GM18505 (cell line): ENCODE data around the gene PRSS21.

Experiments
- ATAC-seq: cut with Tn5 transposase; IDR thresholded peaks from one replicate; pipeline ENCODE4 v1.9.1; 2021; ENCODE audit not compliant: unreplicated experiment
- POLR2A ChIP-seq: IDR thresholded peaks from 4 replicates; pipeline ENCODE4 v1.6.1; 2011; ENCODE audit warnings: borderline replicate concordance; ENCODE audit not compliant: insufficient read depth, insufficient read length; ENCODE audit errors: extremely low read depth

Gene PRSS21

DNA sequence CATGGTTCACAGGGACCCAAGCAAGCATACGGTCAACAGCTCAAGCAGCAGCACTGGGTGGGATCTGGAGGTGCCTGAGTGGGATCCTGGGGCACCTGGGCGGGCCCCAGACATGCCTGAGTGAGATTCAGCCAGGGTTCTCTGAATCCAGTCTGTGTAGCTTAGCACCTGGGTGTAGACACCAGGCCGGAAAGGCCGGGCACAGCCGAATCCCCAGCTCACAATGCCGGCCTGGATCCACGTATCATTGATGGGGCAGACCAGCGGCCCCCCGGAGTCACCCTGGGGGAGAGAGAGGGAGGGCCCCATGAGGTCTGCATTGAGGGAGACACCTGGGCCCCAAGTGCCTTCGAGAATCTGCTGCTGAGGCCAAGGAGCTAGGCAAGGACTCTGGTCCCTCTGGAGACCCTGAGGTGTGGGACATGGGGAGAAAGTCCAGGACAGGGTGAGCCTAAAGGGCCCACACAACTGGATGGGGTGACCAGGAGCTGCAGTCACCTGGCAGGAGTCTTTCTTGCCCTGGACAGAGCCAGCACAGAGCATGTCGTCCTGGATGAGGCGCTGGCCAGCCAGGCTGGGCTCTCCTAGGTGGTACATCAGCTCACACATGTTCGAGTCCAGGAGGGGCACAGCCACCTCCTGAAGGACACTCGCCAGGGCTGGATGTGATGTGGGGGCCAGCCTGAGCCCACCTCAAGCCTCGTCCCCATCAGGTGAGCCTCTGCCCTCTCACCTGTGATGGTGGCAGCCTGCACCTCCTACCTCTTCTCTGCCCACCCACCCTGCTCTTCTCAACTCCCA, 22.8 kb downstream of the PRSS21 start:
- TF ChIP-seq POLR2A: no peak
- no peak for ATAC-seq

DNA sequence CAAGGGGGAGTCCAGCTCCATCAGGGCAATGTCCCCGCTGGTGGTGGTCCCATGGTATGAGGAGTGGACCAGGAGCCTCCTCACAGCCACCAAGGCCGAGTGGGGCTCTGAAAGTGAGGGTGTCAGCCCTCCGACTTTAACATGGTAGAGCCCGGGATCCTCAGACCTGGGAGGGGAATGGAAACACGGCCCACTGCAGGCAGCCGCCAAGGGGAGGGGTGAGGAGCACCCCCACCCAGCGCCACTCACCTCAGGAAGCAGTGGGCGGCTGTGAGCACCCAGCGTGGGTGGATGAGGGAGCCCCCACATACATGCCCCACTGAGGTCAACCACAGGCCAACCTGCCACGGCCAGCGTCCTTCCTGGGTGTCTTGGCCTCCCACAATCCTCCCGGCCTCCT, 23.9 kb downstream of the PRSS21 start:
- ATAC-seq: no peak
- TF ChIP-seq POLR2A: no peak

DNA sequence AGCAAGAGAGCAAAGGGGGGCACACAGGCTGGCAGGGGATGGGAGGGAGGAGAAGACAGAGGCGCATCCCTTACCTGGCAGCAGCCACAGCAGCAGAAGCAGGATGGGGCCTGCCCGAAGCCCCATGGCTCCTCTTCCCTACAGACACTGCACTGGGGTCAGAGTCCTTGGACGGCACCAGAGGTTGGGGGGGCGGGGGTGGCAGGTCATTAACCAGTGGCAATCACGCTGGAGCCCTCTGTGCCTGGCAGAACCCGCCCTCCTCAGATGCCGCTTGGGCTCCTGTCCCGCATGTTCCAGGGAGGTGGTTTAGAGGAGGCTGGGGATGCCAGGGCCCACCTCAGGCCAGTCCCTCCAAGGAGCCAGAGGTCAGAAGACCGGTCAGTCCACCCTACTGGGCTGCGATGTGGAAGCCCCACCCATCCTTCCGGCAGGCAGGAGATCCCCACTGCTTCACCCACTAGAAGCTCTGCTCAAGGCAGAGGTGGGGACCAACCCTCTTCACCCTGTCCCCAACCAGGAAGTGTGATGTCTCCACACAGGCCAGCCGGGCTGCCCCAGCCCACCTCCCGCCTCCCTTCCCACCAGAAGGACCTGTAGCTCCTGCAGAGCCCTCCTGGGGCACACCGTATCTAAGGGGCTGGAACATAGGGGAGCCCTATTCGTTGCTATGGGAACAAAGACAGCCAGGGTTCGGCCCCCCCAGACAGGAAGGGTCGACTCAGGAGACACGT, 24.7 kb downstream of the PRSS21 start:
- ATAC-seq: no peak
- TF ChIP-seq POLR2A: no peak

DNA sequence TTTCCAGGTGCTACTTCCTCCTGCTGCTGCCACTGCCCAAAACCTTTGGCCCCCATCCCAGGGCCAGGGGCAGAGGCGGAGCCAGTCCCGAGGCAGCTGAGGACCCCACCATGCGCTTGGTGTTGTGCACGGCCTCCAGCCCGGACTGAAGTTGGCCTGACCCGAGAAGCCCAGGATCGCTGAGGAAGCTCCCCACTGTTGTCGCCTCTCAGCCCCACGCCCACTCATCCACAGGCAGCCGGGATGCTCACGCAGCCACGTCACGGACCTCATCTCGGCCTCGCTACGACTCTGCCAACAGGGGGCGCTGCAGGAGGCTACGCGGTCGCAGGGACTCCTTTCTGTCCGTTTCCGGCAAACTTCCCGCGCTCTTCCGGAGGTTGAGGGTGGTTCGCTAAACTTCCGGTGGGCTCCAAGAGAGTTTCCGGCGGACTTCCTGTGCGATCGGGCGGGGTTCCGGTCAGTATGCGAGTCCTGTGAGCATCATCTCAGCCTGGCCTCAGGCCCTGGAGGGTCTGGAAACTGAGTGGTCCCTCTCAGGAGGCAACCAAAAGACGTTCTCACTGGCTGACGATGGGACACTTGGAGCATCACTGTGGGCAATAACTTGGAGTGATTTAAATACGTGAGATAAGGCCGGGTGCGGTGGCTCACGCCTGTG, 25.4 kb downstream of the PRSS21 start:
- no peak for TF ChIP-seq POLR2A
- no peak for ATAC-seq

DNA sequence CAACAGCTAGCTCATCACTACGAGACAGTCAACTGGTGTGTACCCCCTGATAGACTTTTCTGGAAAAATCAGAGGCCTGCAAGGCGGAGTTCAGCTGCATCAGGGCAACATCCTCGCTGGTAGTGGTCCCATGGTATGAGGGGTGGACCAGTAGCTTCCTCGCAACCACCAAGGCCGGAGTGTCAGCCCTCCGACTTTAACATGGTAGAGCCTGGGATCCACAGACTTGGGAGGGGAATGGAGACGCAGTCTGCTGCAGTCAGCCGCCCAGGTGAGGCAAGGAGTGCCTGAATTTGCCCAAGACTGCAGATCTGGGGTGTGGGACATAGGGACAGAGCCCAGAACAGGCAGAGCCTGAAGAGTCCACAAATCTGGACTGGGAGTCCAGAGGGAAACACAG, 26.5 kb downstream of the PRSS21 start:
- no peak for TF ChIP-seq POLR2A
- no peak for ATAC-seq

DNA sequence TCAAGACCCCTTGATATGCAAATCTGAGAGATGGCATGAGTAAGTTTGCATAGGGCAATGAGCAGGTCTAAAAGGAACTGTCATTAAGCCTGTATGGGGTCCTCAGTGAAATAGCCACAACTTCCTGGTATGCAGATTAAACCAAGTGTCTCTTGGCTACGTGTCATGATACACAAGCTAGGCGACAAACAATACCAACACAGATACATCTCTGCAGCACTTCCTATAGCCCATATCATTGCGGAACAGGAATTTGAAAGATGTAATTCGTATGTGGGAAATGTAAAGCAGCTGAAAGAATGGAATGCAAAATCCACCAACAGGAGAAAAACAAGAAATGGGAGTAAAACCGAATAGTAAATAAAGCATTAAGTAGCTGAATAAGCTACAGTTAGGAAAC, 28.1 kb downstream of the PRSS21 start:
- no peak for TF ChIP-seq POLR2A
- ATAC-seq: no peak

DNA sequence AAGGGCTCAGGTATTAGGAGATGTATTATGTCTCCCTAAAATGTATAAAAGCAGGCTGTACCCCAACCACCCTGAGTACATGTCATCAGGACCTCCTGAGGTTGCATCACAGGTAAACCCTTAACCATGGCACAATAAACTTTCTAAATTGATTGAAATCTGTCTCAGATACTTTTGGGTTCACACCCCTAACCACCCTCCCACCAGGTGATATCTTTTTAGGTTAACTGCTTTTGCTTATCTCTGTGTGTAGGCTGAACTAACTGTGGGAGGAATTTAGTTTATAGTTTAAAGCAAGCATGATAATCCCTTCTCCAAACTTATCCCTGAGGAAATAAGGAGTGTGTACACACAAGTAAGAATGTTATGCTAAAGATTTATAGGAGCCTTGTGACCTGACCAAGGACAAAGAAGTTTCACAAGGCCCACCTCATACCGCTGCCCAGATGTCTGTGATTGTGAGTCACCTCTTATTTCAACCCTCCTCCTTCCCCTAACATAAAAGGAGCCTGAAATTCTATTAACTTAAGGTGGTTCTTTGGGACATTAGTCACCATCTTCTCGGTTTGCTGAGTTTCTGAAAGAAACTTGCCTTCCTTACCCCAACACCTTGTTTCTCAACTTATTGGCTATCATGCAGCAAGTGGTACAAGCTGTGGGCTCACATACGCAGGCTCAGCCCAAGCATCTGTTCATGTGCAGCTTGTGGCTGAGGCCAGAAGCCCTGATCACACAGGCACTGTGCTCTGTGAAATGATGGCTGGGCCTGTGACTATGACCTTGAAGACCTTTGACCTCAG, 29.7 kb downstream of the PRSS21 start:
- no peak for ATAC-seq
- TF ChIP-seq POLR2A: no peak

DNA sequence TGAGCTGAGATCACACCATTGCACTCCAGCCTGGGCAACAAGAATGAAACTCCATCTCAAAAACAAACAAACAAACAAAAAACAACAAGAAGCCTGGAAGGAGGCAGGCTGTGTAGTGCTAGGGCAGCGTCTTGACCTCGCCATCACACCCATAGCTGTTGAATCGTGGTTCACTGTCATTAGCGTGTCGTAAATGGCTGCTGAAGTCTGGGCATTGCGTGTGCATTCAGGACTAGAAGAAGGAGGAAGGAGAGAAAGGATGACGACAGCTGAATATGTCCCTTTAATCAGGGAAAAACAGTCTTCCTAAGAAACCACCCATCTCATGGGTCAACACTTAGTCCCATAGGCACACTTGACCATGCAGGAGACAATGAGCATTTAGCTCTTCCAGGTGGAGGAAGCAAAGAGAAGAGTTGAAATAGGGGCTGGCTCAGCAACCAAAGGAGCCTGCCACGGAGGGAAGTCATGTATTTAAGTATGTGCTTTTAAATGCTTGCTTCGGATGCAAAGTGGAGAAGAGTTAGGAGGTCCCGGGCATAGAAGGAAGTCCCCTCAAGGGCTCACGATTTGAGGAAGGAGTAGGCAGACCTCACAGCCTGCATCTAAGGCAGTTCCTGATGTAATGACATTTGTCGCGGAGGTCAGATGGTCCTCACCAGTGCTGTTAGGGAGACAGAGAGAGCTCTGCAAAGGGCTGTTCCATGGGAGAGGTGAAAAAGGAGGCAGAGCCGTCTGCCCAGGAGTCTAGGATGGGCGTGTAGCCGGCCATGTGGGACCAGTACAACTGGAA, 32.1 kb downstream of the PRSS21 start:
- no peak for ATAC-seq
- TF ChIP-seq POLR2A: no peak

DNA sequence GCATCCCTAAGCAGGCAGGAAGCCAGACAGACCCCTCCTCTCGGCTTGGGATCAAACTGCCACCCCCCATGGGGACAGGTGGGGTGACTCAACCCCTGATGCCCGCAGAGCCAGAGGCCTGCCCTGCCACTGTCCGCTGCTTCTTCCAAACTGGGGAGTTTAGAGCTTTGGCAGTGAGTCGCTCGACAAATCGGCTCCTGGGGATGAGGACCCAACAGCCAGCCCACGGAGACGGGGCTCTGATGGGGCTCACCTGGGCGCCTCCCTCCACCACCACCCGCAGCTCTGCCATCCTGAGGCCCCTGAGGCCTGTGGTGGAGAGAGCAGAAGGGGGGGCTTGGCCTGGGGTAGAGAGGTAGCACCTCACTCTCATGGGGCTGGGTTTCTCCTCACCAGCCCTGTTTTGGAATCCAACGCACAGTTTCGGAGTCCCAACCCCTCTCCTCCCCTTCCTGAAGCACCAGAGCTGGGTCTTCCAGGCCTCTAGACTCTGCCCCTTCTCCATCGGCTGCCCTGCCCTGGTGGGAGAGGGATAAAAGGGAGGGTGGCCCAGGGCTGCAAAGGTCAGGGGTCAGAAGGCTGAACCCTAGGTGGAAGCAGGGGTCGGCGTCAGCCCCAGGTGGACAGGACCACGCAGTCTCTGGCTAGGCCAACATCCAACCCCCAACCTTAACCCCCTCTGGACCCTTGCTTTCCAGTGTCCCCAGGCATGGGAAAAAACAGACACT, 35.1 kb downstream of the PRSS21 start:
- no peak for ATAC-seq
- no peak for TF ChIP-seq POLR2A

DNA sequence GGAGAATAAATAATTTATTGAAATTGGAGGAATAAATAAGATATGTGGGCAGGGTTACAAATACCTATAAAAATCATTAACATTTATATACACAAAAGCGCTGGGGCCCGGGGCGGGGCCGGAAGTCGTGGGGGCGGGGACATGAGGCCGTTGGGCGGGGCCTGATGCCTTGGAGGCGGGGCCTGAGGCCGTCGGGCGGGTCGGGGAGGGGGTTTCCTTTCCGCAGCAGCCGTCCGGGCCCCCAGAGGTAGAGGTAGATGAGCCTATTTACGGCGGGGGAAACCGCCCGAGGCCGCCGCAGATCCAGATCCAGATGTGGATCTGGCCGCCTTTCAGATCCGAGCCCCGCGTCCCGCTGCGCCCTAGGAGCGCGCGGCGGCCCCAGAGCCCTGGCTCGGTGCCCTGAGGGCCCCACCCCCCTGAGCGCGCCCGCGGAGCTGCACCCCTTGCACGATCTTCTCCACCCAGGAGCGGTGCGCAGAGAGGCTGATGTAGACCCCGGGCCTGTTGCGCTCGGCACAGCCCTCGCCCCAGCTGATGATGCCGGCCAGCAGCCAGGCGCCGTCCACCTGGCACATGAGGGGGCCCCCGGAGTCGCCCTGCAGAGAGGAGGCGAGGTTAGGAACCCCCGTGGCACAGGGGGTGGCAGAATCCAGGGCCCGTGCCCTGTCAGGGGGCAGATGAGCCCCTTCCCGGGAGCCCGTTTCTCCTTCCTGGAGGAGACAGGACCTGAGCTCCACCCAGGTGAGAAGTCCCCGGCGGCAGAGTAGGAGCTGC, 35.9 kb downstream of the PRSS21 start:
- ATAC-seq: no peak
- TF ChIP-seq POLR2A: no peak

DNA sequence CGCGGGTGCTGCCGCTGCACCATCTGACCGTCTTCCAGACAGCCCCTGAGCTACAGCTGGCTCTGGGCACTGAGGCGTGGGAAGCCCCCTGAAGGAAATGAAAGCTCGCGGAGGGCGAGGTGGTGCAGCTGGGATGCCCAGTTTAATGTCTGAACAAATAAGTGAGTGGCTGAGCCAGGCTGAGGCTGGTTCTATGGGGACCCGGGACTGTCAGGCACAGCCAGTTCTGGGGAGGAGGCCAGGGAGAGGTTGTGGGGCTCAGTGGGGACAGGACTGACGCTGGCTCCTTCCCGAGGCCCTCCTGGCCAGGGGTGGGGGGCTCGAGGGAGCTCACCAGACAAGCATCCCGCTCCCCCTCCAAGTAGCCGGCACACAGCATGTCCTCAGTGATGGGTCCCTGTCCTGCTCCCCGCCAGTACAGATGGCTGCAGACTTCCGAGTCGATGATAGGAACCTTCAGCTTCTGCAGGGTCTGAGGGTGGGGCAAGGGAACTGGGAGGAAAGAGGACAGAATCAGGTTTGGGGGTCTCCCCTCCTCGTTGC, 36.6 kb downstream of the PRSS21 start:
- TF ChIP-seq POLR2A: no peak
- no peak for ATAC-seq
